Gastroesophageal sphincter (tissue), 4 donors: ENCODE measurements around the gene RPTOR. TPM values are rescaled to one million over a fixed set of nuclear protein-coding genes. Genes with fewer than 3 reads are reported as not detected.

Source experiments
- ATAC-seq: fragments of 150-250 bp; one replicate; pipeline ENCODE4 v1.9.1; 2016; ENCODE audit warnings: mild to moderate bottlenecking, moderate library complexity
- H3K27ac ChIP-seq, 4 donors: fragments of 200-600 bp; sonication (generic) in 3 of 4; 1 replicate in 3 of 4; 2 replicates in 1 of 4; pipeline ENCODE4 v1.5.1; 2016 to 2019
- H3K27me3 ChIP-seq: fragments of 200-600 bp; sonication (generic); one replicate; pipeline ENCODE4 v1.5.1; 2019
- H3K36me3 ChIP-seq, 2 donors: fragments of 200-600 bp; sonication (generic); one replicate each; pipeline ENCODE4 v1.5.1; 2019; ENCODE audit warnings: control low read depth in 1 of 2
- H3K4me1 ChIP-seq, 3 donors: fragments of 200-600 bp; sonication (generic); 1 replicate in 2 of 3; 2 replicates in 1 of 3; pipeline ENCODE4 v1.5.1; 2016 to 2019; ENCODE audit warnings: control low read depth in 2 of 3
- H3K4me3 ChIP-seq, 2 donors: fragments of 200-600 bp; sonication (generic); one replicate each; pipeline ENCODE4 v1.5.1; 2019; ENCODE audit warnings: mild to moderate bottlenecking in 1 of 2, moderate library complexity in 1 of 2
- H3K9me3 ChIP-seq, 3 donors: fragments of 200-600 bp; sonication (generic); one replicate each; pipeline ENCODE4 v1.5.1; 2017 to 2019; ENCODE audit warnings: control low read depth in 2 of 3
- EP300 ChIP-seq: sonication (generic); formaldehyde crosslinking; IDR thresholded peaks from one replicate; pipeline ENCODE4 v1.6.1; 2017; ENCODE audit warnings: antibody characterized with exemption, mild to moderate bottlenecking
- POLR2A ChIP-seq, 2 donors: fragments of 450-650 bp; IDR thresholded peaks; one replicate each; pipeline ENCODE4 v1.6.1; 2017; ENCODE audit warnings: antibody characterized with exemption in 2 of 2, mild to moderate bottlenecking in 2 of 2, moderate library complexity in 1 of 2
- POLR2AphosphoS5 ChIP-seq: sonication (generic); formaldehyde crosslinking; IDR thresholded peaks from one replicate; pipeline ENCODE4 v1.6.1; 2017; ENCODE audit warnings: antibody characterized with exemption
- WGBS, 2 donors: methylation state at CpG; one replicate each; pipeline ENCODE4 v1.1.5; 2018; ENCODE audit warnings: low coverage in 1 of 2; 5-methylcytosine and 5-hydroxymethylcytosine counted together
- total RNA-seq, 4 donors: library from RNA; depleted of rRNA; stranded (reverse); fragments of >200 nt; gene quantifications; one replicate each; pipeline ENCODE4 v1.1.0, GENCODE V29; 2016
- TF ChIP-seq, protein P1 (sequence below), 4 experiments: fragments of 200-600 bp in 2 of 4; fragments of 450-650 bp in 2 of 4; sonication (generic) in 1 of 4; IDR thresholded peaks; one replicate each; pipeline ENCODE4 v1.5.1; 2017 to 2019; ENCODE audit warnings: antibody characterized with exemption in 4 of 4, mild to moderate bottlenecking in 2 of 4, moderate library complexity in 2 of 4

The RPTOR gene
- total RNA-seq, 4 donors from 2014 or later = 25.7 to 56.8 (median 39.7) TPM

DNA sequence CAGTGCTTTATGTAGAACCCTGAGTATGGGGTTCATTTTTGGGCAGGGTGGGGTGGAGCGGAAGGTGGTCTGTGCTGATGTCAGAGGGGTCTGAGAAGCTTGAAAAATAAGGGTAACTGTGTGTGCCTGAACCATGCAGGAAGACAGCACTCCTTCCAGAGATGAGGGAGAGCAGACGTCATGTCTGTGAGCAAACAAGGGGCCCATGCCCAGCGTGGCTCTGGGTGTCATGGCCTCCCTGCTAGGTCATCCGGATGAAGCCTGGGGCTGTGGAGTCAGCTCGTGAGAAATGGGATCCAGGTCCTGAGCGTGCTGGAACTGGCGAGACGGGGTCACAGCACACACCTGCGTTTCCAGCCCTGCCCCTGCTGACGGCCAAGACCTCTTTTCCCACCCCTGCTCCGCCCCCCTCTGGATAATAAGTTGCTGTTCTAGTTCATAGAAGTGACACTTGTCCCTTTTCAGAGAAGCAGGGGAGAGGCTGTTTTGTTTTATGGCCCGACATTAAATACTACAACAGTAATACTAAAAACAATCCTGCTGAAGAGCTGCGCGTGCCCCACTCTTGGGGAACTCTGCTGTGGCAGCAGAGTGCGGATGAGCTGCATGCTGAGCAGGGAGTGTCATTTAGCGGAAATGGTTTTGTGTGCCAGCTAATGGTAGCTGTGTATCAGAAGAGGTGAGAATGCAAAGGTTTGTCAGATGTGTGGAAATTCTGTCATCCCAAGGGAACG lies 92.6 kb downstream of the RPTOR start:
- TF ChIP-seq, protein P1, sequence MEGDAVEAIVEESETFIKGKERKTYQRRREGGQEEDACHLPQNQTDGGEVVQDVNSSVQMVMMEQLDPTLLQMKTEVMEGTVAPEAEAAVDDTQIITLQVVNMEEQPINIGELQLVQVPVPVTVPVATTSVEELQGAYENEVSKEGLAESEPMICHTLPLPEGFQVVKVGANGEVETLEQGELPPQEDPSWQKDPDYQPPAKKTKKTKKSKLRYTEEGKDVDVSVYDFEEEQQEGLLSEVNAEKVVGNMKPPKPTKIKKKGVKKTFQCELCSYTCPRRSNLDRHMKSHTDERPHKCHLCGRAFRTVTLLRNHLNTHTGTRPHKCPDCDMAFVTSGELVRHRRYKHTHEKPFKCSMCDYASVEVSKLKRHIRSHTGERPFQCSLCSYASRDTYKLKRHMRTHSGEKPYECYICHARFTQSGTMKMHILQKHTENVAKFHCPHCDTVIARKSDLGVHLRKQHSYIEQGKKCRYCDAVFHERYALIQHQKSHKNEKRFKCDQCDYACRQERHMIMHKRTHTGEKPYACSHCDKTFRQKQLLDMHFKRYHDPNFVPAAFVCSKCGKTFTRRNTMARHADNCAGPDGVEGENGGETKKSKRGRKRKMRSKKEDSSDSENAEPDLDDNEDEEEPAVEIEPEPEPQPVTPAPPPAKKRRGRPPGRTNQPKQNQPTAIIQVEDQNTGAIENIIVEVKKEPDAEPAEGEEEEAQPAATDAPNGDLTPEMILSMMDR (IDR thresholded peaks at IDR 0.05) = no peak
- TF ChIP-seq POLR2A (IDR thresholded peaks at IDR 0.05) (no peak), POLR2AphosphoS5 (no peak)
- no peaks in the 10 kb centered on the region for H3K4me1 ChIP-seq
- no peaks in the 10 kb centered on the region for H3K36me3 ChIP-seq
- H3K27me3 ChIP-seq = no peaks in the 10 kb centered on the region
- H3K4me3 ChIP-seq = no peak overlapping the region
- no peaks in the 10 kb centered on the region for H3K9me3 ChIP-seq
- no peak overlapping the region for H3K27ac ChIP-seq
- 79 to 83% methylated on average over 15 to 16 of the region's 17 CpGs for WGBS, 2 donors
- ATAC-seq = no peak

DNA sequence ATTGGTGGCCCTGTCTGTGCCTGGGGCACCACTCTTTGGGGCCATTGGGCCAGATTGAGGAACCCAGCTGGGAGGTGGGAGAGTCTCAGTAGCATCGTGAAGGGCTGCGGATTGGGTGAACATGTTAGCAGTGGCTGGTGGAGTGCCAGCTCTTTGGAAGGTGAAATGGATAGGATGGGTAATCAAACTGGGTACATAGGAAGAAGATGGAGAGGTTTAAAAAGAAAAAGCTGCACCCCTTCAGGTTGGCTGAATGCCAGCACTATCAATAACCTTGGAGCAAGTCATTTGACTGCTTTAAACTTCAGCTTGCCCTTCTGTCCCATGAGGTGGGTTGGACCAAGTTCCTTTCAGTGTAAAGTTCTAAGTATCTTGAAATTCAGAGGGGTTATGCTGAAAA lies 95.0 kb downstream of the RPTOR start:
- Histone ChIP-seq H3K27me3 (no peaks in the 10 kb centered on the region), H3K27ac (no peak overlapping the region), H3K36me3 (peaks cover 0 to 7% of the 10 kb centered on the region in 2 donors), H3K4me3 (no peak overlapping the region), H3K9me3 (no peaks in the 10 kb centered on the region), H3K4me1 (no peaks in the 10 kb centered on the region)
- no peak for ATAC-seq
- WGBS, 2 donors = no CpG with 5 or more reads among the region's 2 CpGs
- no peak for TF ChIP-seq POLR2A (IDR thresholded peaks at IDR 0.05)
- no peak for TF ChIP-seq EP300
- TF ChIP-seq, protein P1 (IDR thresholded peaks at IDR 0.05) = no peak
- TF ChIP-seq POLR2AphosphoS5 = no peak

DNA sequence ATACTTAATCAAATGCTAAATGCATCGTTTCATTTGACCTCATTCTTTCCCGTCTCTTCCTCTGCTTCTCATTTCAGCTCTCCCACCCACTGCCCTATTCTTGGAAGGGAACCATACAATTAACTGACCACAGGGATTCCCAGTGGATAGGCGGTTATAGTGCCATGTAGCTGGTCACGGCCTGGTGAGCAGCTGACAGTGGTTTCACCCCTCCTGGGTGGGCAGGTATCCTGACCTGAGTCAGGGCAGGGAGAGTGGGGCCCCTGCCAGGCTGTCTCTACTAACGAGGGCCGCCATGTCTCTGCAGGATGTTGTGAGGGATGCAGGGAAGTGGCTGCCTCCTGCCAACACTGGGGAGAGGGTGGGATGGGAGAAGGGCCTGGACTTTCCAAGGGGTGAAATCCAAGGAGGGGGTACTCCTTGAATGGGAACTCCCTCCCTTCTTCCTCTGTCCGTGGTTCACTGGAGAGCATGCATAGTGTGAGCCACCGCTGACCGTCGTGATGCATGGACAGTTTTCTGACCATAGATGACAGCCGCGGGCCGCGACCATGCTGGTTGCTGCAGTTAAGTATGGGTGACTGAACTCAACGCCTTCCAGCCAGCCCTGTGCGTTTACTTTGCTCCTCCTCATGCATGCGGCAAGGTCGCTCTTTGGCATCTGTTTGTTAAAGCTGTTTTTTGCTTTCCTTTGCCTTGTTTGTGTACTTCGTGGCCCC lies 95.9 kb downstream of the RPTOR start:
- Histone ChIP-seq H3K4me3 (no peak overlapping the region), H3K9me3 (no peaks in the 10 kb centered on the region), H3K27ac (no peak overlapping the region), H3K4me1 (no peaks in the 10 kb centered on the region), H3K27me3 (no peaks in the 10 kb centered on the region), H3K36me3 (peaks cover 0 to 7% of the 10 kb centered on the region in 2 donors)
- ATAC-seq = no peak
- TF ChIP-seq, protein P1 (IDR thresholded peaks at IDR 0.05) = no peak
- TF ChIP-seq POLR2AphosphoS5 = no peak
- TF ChIP-seq EP300 = no peak
- no peak for TF ChIP-seq POLR2A (IDR thresholded peaks at IDR 0.05)
- 89 to 96% methylated on average over 3 to 14 of the region's 19 CpGs for WGBS, 2 donors

DNA sequence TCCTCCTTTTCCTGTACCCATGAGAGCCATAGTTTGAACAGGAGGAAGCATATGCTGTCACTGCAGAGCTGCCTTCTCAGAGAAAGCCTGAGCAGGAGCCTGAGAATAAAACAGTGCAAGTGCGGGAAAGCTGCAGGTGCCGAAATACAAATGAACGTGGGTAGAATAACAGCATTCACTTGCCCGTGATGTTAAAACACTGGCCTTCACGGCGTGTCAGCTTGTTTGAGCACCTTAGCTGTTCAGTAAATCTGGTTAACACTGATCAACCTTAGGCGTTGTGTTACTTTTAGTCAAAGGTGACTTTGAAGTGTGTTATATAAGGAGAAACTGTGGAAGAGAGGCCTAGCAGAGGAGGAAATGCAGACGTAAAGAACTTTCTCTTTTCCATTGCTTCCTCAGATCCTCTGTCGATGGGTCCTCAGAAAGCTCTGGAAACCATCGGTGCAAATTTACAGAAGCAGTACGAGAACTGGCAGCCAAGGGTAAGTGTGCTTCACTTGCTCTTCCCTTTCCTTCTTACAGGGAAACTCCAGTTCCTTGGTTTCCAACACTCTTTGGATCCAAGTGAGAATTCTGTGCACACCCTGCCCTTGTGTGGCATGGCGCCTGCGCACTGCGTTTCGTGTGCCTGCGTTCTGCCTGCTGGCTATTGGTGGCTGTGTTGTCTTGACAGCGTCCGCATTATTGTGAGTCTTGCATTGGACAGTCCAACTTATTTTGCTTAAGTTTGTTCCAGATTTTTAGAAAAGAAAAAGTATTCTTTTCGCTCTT lies 98.9 kb downstream of the RPTOR start:
- Histone ChIP-seq H3K27ac (no peak overlapping the region), H3K36me3 (peaks cover 0 to 7% of the 10 kb centered on the region in 2 donors), H3K27me3 (no peaks in the 10 kb centered on the region), H3K4me3 (no peak overlapping the region), H3K4me1 (no peaks in the 10 kb centered on the region), H3K9me3 (no peaks in the 10 kb centered on the region)
- TF ChIP-seq POLR2AphosphoS5 = no peak
- no peak for TF ChIP-seq EP300
- TF ChIP-seq, protein P1 (IDR thresholded peaks at IDR 0.05) = no peak
- no peak for TF ChIP-seq POLR2A (IDR thresholded peaks at IDR 0.05)
- 94 to 97% methylated on average over 18 of the region's 19 CpGs for WGBS, 2 donors
- ATAC-seq = no peak
